Esophagus squamous epithelium (tissue), 5 donors: ENCODE results near the gene RBM47. TPM values are rescaled to one million over a fixed set of nuclear protein-coding genes. Genes with fewer than 3 reads are reported as not detected.
A peak's percentile ranks its signal among the peaks of the same experiment; 100 is the strongest.

ENCODE experiments used
- DNase-seq: peaks from one replicate; lab custom pipeline; 2025; lab: John Stamatoyannopoulos, UW
- H3K27ac ChIP-seq, 4 donors: fragments of 200-600 bp; sonication (generic); one replicate each; pipeline ENCODE4 v1.5.1; 2016 to 2019; ENCODE audit warnings: mild to moderate bottlenecking in 1 of 4
- H3K27me3 ChIP-seq, 4 donors: fragments of 200-600 bp; sonication (generic); 1 replicate in 3 of 4; 2 replicates in 1 of 4; pipeline versions ENCODE4 v1.5.1 to v1.6.0; 2017 to 2021; ENCODE audit warnings: antibody characterized with exemption in 1 of 4
- H3K36me3 ChIP-seq, 3 donors: fragments of 200-600 bp; sonication (generic); one replicate each; pipeline ENCODE4 v1.5.1; 2016 to 2019
- H3K4me1 ChIP-seq, 3 donors: fragments of 200-600 bp; sonication (generic); one replicate each; pipeline ENCODE4 v1.5.1; 2017 to 2019
- H3K4me3 ChIP-seq, 4 donors: fragments of 200-600 bp; sonication (generic); 1 replicate in 3 of 4; 2 replicates in 1 of 4; pipeline ENCODE4 v1.5.1; 2016 to 2019; ENCODE audit warnings: mild to moderate bottlenecking in 2 of 4, moderate library complexity in 1 of 4
- H3K9me3 ChIP-seq, 3 donors: fragments of 200-600 bp; sonication (generic); one replicate each; pipeline ENCODE4 v1.5.1; 2016 to 2019
- POLR2A ChIP-seq, 4 donors: fragments of 450-650 bp; IDR thresholded peaks; one replicate each; pipeline ENCODE4 v1.6.1; 2017; ENCODE audit warnings: antibody characterized with exemption in 4 of 4, mild to moderate bottlenecking in 4 of 4, moderate library complexity in 3 of 4
- WGBS, 2 donors: methylation state at CpG; one replicate each; pipeline ENCODE4 v1.1.5; 2018; 5-methylcytosine and 5-hydroxymethylcytosine counted together
- intact Hi-C: fragments of 100-400 bp; cut with DNase I; formaldehyde crosslinking; loops from one replicate; pipeline ENCODE4 v1.15.0; 2022
- total RNA-seq, 4 donors: library from RNA; depleted of rRNA; stranded (reverse); fragments of >200 nt; gene quantifications; one replicate each; pipeline ENCODE4 v1.1.0, GENCODE V29; 2016
- TF ChIP-seq, protein P1 (sequence below), 6 experiments: fragments of 450-650 bp in 4 of 6; fragments of 200-600 bp in 2 of 6; sonication (generic) in 2 of 6; IDR thresholded peaks; one replicate each; pipeline ENCODE4 v1.5.1; 2016 to 2019; ENCODE audit warnings: antibody characterized with exemption in 6 of 6, mild to moderate bottlenecking in 4 of 6, moderate library complexity in 4 of 6
- donor health status: DM: yes; HTN: yes; CAD: no.

The RBM47 gene
- total RNA-seq, 4 donors from 2014 or later, result 94.6 to 197 (median 125) TPM

DNA sequence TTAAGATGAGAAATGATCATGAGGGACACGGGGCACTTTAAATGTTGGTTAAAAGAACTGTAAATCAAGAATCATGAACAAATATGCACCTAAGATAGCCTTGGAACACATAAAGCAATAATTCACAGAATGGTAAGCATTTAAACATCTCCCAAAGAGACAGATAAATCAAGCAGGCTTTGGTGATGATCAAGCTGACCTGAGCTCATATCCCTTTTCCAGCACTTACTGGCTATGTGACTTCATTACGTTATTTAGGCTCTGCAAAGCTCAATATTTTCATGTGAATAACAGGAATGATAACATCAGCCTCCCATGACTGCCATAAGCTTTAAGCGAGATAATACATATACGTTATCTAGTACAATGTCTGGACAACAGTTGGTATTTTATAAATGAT is 239.7 kb downstream of the RBM47 start:
- Histone ChIP-seq H3K36me3 (no peaks in the 10 kb centered on the region), H3K4me3 (no peak overlapping the region), H3K27ac (no peak overlapping the region), H3K27me3 (no peaks in the 10 kb centered on the region), H3K9me3 (no peaks in the 10 kb centered on the region), H3K4me1 (peaks cover 0 to 24% (median 0%) of the 10 kb centered on the region in 3 donors)
- no peak for TF ChIP-seq POLR2A (IDR thresholded peaks at IDR 0.05)
- TF ChIP-seq, protein P1, sequence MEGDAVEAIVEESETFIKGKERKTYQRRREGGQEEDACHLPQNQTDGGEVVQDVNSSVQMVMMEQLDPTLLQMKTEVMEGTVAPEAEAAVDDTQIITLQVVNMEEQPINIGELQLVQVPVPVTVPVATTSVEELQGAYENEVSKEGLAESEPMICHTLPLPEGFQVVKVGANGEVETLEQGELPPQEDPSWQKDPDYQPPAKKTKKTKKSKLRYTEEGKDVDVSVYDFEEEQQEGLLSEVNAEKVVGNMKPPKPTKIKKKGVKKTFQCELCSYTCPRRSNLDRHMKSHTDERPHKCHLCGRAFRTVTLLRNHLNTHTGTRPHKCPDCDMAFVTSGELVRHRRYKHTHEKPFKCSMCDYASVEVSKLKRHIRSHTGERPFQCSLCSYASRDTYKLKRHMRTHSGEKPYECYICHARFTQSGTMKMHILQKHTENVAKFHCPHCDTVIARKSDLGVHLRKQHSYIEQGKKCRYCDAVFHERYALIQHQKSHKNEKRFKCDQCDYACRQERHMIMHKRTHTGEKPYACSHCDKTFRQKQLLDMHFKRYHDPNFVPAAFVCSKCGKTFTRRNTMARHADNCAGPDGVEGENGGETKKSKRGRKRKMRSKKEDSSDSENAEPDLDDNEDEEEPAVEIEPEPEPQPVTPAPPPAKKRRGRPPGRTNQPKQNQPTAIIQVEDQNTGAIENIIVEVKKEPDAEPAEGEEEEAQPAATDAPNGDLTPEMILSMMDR (IDR thresholded peaks at IDR 0.05), result no peak
- WGBS, 2 donors, result 89 to 93% methylated on average over 4 of the region's 4 CpGs
- DNase-seq, result no peak
- intact Hi-C loops, result no loop called here

DNA sequence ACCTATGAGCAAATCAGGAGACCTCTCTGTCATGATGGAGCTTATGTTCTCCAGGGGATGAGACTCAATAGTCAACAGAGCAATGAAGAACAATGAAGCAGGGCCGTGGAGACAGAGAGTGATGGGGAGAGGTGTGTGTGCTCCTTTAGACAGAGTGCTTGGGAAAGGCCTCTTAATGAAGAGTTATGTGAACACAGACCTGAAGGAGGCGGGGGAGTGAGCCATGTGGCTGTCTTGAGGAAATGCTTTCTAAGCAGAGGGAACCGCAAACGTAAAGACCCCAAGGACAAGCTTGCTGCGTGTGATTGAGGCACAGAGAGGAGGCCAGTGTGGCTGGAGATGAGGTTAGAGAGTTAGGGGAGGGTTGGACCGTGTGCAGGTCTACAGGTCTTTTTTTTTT is 241.4 kb downstream of the RBM47 start:
- Histone ChIP-seq H3K9me3 (no peaks in the 10 kb centered on the region), H3K4me3 (no peak overlapping the region), H3K36me3 (no peaks in the 10 kb centered on the region), H3K4me1 (peaks cover 0 to 17% (median 0%) of the 10 kb centered on the region in 3 donors), H3K27me3 (no peaks in the 10 kb centered on the region), H3K27ac (peak overlapping the region in 1 of 4 donors; percentile 4)
- DNase-seq, result no peak
- TF ChIP-seq, protein P1 (IDR thresholded peaks at IDR 0.05), result no peak
- TF ChIP-seq POLR2A (IDR thresholded peaks at IDR 0.05), result no peak
- 61 to 87% methylated on average over 6 of the region's 6 CpGs for WGBS, 2 donors
- intact Hi-C loops, result no loop called here

DNA sequence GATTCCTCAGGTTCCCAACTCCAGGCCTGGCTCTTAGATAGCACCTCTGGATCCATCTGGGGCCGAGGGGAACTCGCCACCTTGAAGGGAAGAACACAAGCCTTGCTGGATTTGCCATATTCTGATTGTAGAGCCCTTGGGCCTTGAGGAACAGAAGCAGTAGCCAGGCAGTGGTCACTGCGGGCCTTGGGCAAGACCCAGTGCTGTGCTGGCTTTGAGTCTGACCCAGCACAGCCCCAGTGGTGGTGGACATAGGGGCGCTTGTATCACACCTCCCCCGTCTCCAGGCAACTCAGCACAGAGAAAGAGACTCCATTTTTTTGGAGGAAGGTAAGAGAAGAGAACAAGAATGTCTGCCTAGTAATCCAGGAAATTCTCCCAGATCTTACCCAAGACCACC is 249.0 kb downstream of the RBM47 start:
- Histone ChIP-seq H3K4me3 (no peak overlapping the region), H3K36me3 (no peaks in the 10 kb centered on the region), H3K9me3 (no peaks in the 10 kb centered on the region), H3K27me3 (no peaks in the 10 kb centered on the region), H3K27ac (no peak overlapping the region), H3K4me1 (peaks cover 0 to 19% (median 3%) of the 10 kb centered on the region in 3 donors)
- no peak for DNase-seq
- no peak for TF ChIP-seq POLR2A (IDR thresholded peaks at IDR 0.05)
- TF ChIP-seq, protein P1 (IDR thresholded peaks at IDR 0.05), result no peak
- WGBS, 2 donors, result 93% methylated on average over 2 of the region's 5 CpGs; no CpG with 5 or more reads in 1 of the 2 donors
- intact Hi-C loops, result no loop called here

DNA sequence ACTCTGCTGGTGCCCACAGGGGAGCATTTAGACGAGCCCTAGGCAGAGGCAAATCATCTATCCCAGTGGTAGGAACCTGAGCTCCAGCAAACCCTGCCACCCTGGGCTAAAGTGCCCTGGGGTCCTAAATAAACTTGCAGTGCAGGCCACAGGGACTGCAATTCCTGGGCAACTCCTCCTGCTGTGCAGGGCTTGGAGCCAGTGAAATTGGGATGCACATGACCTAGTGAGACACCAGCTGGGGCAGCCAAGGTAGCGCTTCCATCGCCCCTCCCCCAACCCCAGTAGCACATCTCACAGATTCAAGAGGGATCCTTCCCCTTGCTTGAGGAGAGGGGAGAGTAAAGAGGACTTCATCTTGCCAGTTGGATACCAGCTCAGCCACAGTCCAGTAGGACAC is 250.4 kb downstream of the RBM47 start:
- no peak for DNase-seq
- 50 to 80% methylated on average over 1 to 2 of the region's 3 CpGs for WGBS, 2 donors
- intact Hi-C loops, result no loop called here

DNA sequence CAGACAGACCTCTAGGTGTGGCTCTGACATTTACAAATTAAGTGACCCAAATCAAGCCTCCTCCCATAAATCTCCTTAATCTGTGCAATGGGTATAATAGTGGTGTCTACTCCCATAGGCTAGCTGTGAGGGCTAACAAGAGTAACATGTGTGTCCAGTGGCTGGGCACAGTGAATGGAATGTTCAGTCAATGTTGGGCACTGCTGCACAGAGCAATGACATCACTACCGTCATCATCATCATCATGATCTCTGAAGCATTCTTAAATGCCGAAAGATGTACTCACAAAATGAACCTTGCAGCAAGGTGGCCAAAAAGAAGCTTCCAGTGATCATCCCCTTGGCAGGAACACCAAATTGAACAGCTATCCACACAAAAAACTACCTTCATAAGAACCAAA is 251.0 kb downstream of the RBM47 start:
- no peaks in the 10 kb centered on the region for H3K36me3 ChIP-seq
- TF ChIP-seq, protein P1 (IDR thresholded peaks at IDR 0.05), result no peak
- TF ChIP-seq POLR2A (IDR thresholded peaks at IDR 0.05), result no peak
- peaks cover 0 to 19% (median 3%) of the 10 kb centered on the region in 3 donors for H3K4me1 ChIP-seq
- no peak for DNase-seq
- intact Hi-C loops, result no loop called here
- no peak overlapping the region for H3K4me3 ChIP-seq
- H3K27ac ChIP-seq, result peak overlapping the region in 3 of 4 donors; percentile 41 to 79 (median 69)
- no peaks in the 10 kb centered on the region for H3K9me3 ChIP-seq
- 50 to 71% methylated on average over 2 of the region's 2 CpGs for WGBS, 2 donors
- H3K27me3 ChIP-seq, result no peaks in the 10 kb centered on the region

More for the DNA sequence above, 250.4 kb downstream of the RBM47 start:
- TF ChIP-seq, protein P1 (IDR thresholded peaks at IDR 0.05), result no peak
- TF ChIP-seq POLR2A (IDR thresholded peaks at IDR 0.05), result no peak
- no peaks in the 10 kb centered on the region for H3K36me3 ChIP-seq
- no peaks in the 10 kb centered on the region for H3K27me3 ChIP-seq
- peaks cover 0 to 19% (median 3%) of the 10 kb centered on the region in 3 donors for H3K4me1 ChIP-seq
- no peak overlapping the region for H3K27ac ChIP-seq
- no peaks in the 10 kb centered on the region for H3K9me3 ChIP-seq
- H3K4me3 ChIP-seq, result no peak overlapping the region
